ENCODE results near the gene SREK1IP1.

SREK1IP1 gene

DNA sequence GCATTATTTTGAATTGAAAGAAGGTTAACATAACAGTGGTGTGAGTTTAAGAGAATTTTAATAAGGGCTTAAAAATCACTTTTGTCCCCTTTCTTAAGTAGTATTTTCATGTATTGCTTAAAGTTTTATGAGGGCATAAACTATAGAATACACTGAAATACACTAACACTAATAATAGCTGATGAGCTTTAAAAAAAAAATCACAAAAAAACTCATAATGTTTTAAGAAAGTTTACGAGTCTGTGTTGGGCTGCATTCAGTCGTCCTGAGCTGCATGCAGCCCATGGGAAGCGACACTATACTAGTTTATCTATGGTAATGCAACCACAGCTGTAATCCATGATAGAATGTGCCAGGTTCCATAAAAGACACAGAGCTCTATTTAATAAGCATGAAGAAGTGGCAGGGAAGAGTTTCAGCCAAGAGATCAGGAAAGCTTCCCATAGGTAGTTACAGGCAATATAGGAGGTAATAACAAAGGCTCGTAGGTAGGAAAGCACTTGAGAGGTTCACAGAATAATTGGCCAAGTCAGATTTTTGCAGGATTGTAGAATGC is 4.5 kb downstream of the SREK1IP1 start (continued):
- TF ChIP-seq, protein P1, sequence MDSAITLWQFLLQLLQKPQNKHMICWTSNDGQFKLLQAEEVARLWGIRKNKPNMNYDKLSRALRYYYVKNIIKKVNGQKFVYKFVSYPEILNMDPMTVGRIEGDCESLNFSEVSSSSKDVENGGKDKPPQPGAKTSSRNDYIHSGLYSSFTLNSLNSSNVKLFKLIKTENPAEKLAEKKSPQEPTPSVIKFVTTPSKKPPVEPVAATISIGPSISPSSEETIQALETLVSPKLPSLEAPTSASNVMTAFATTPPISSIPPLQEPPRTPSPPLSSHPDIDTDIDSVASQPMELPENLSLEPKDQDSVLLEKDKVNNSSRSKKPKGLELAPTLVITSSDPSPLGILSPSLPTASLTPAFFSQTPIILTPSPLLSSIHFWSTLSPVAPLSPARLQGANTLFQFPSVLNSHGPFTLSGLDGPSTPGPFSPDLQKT (IDR thresholded peaks at IDR 0.05; ENCODE audit: borderline replicate concordance, low read depth, low read length), result no peak
- TF ChIP-seq OSR2 (tag by site-specific recombination; IDR thresholded peaks at IDR 0.05) (peak; percentile 48; the same call in 1 of the 2 replicates), ZBTB17 (tag by site-specific recombination; IDR thresholded peaks at IDR 0.05) (peak; percentile 57)

DNA sequence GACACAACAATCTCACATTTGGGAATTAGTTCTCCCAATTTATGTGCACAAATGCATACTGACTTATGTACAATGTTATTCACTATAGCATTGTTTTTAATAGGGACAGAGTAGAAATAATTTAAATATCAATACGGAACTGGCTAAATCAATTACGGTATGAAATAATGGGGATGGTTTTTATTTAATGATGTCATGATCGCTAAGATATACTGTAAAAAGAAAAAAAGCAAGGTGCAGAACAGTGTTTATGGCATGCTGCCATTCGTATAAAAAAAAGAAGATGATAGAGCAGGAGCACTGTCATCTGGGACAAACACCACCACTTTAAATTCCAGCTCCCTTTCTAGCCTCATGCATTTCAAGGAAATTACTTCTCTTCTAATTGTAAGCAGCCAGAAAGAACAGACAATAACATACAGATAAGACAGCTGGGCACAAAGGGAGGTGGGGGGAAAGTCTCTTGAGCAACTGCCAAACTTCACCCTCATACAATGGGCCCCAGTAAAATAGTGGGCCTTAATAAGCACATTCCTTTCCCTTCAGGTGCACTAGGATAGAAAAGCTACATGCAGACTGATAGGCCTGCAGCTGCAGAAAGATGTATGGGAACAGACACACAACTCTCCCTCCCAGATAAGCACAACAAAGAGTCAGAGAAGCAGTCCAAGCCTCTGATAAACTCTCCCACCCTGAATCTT is 8.4 kb downstream of the SREK1IP1 start:
- no peaks in the 10 kb centered on the region for H3K9me3 ChIP-seq (ENCODE audit: control insufficient read depth, insufficient read depth, low read depth, low read length)
- H3K36me3 ChIP-seq (ENCODE audit: control insufficient read depth in 2 of 2, insufficient read depth in 1 of 2, low read length in 2 of 2), result peaks cover 0 to 21% of the 10 kb centered on the region in 2 experiments; a peak in 2 of 3 replicates
- ChIA-PET POLR2A (no interaction called here), CTCF (no interaction called here)
- no peak overlapping the region for H3K4me3 ChIP-seq (ENCODE audit: low read depth, low read length)
- H3K4me1 ChIP-seq (ENCODE audit: control insufficient read depth, insufficient read depth, low read length), result peaks cover 11% of the 10 kb centered on the region; the same call in 1 of the 2 replicates
- H3K27ac ChIP-seq (ENCODE audit: extremely low read depth, low read depth, low read length), result no peak overlapping the region
- no peak for TF ChIP-seq KLF10 (tag by site-specific recombination; IDR thresholded peaks at IDR 0.05)
- no peak for TF ChIP-seq SP7 (tag by site-specific recombination; IDR thresholded peaks at IDR 0.05)
- TF ChIP-seq ZNF660 (tag by site-specific recombination; IDR thresholded peaks at IDR 0.05), result no peak
- TF ChIP-seq ZFP41 (tag by site-specific recombination; IDR thresholded peaks at IDR 0.05; ENCODE audit: borderline replicate concordance), result no peak
- TF ChIP-seq ZNF747 (tag by site-specific recombination; IDR thresholded peaks at IDR 0.05), result no peak
- no peak for TF ChIP-seq GLIS2 (tag by site-specific recombination; IDR thresholded peaks at IDR 0.05)
- 0 out of 2 replicates have a peak, but pooled peaks have one; percentile 29 for TF ChIP-seq PRDM1 (tag by site-specific recombination; IDR thresholded peaks at IDR 0.05)
- TF ChIP-seq ZBTB8A (tag by site-specific recombination; IDR thresholded peaks at IDR 0.05), result no peak
- TF ChIP-seq, protein P2, sequence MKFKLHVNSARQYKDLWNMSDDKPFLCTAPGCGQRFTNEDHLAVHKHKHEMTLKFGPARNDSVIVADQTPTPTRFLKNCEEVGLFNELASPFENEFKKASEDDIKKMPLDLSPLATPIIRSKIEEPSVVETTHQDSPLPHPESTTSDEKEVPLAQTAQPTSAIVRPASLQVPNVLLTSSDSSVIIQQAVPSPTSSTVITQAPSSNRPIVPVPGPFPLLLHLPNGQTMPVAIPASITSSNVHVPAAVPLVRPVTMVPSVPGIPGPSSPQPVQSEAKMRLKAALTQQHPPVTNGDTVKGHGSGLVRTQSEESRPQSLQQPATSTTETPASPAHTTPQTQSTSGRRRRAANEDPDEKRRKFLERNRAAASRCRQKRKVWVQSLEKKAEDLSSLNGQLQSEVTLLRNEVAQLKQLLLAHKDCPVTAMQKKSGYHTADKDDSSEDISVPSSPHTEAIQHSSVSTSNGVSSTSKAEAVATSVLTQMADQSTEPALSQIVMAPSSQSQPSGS (tag by site-specific recombination; IDR thresholded peaks at IDR 0.05; ENCODE audit: low read depth), result peak; percentile 72
- TF ChIP-seq, protein P3, sequence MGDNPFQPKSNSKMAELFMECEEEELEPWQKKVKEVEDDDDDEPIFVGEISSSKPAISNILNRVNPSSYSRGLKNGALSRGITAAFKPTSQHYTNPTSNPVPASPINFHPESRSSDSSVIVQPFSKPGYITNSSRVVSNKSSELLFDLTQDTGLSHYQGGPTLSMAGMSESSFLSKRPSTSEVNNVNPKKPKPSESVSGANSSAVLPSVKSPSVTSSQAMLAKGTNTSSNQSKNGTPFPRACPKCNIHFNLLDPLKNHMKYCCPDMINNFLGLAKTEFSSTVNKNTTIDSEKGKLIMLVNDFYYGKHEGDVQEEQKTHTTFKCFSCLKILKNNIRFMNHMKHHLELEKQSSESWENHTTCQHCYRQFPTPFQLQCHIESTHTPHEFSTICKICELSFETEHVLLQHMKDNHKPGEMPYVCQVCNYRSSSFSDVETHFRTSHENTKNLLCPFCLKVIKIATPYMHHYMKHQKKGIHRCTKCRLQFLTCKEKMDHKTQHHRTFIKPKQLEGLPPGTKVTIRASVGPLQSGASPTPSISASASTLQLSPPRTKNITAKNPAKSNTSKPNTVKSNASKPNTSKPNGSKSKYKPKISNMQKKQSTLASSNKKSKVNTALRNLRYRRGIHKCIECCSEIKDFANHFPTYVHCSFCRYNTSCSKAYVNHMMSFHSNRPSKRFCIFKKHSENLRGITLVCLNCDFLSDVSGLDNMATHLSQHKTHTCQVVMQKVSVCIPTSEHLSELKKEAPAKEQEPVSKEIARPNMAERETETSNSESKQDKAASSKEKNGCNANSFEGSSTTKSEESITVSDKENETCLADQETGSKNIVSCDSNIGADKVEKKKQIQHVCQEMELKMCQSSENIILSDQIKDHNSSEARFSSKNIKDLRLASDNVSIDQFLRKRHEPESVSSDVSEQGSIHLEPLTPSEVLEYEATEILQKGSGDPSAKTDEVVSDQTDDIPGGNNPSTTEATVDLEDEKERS (tag by site-specific recombination; IDR thresholded peaks at IDR 0.05), result no peak
- TF ChIP-seq SETDB1 (IDR thresholded peaks at IDR 0.05; ENCODE audit: insufficient read length, low read length), result no peak
- TF ChIP-seq GLI4 (tag by site-specific recombination; IDR thresholded peaks at IDR 0.05), result no peak
- no peak for TF ChIP-seq OVOL3 (tag by site-specific recombination; IDR thresholded peaks at IDR 0.05)
- TF ChIP-seq, protein P4, sequence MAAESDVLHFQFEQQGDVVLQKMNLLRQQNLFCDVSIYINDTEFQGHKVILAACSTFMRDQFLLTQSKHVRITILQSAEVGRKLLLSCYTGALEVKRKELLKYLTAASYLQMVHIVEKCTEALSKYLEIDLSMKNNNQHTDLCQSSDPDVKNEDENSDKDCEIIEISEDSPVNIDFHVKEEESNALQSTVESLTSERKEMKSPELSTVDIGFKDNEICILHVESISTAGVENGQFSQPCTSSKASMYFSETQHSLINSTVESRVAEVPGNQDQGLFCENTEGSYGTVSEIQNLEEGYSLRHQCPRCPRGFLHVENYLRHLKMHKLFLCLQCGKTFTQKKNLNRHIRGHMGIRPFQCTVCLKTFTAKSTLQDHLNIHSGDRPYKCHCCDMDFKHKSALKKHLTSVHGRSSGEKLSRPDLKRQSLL (tag by site-specific recombination; IDR thresholded peaks at IDR 0.05), result 0 out of 2 replicates have a peak, but pooled peaks have one; percentile 16
- no peak for TF ChIP-seq SCRT2 (tag by site-specific recombination; IDR thresholded peaks at IDR 0.05)
- TF ChIP-seq, protein P5, sequence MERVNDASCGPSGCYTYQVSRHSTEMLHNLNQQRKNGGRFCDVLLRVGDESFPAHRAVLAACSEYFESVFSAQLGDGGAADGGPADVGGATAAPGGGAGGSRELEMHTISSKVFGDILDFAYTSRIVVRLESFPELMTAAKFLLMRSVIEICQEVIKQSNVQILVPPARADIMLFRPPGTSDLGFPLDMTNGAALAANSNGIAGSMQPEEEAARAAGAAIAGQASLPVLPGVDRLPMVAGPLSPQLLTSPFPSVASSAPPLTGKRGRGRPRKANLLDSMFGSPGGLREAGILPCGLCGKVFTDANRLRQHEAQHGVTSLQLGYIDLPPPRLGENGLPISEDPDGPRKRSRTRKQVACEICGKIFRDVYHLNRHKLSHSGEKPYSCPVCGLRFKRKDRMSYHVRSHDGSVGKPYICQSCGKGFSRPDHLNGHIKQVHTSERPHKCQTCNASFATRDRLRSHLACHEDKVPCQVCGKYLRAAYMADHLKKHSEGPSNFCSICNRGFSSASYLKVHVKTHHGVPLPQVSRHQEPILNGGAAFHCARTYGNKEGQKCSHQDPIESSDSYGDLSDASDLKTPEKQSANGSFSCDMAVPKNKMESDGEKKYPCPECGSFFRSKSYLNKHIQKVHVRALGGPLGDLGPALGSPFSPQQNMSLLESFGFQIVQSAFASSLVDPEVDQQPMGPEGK (tag by site-specific recombination; IDR thresholded peaks at IDR 0.05), result no peak
- TF ChIP-seq BCL11B (tag by site-specific recombination; IDR thresholded peaks at IDR 0.05; ENCODE audit: low read depth), result no peak
- TF ChIP-seq ZNF433 (tag by site-specific recombination; IDR thresholded peaks at IDR 0.05; ENCODE audit: low read depth), result no peak
- TF ChIP-seq ZNF791 (tag by site-specific recombination; IDR thresholded peaks at IDR 0.05), result no peak
- TF ChIP-seq, protein P6, sequence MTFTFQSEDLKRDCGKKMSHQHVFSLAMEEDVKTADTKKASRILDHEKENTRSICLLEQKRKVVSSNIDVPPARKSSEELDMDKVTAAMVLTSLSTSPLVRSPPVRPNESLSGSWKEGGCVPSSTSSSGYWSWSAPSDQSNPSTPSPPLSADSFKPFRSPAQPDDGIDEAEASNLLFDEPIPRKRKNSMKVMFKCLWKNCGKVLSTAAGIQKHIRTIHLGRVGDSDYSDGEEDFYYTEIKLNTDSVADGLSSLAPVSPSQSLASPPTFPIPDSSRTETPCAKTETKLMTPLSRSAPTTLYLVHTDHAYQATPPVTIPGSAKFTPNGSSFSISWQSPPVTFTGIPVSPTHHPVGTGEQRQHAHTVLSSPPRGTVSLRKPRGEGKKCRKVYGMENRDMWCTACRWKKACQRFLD (tag by site-specific recombination; IDR thresholded peaks at IDR 0.05), result no peak
- TF ChIP-seq, protein P7, sequence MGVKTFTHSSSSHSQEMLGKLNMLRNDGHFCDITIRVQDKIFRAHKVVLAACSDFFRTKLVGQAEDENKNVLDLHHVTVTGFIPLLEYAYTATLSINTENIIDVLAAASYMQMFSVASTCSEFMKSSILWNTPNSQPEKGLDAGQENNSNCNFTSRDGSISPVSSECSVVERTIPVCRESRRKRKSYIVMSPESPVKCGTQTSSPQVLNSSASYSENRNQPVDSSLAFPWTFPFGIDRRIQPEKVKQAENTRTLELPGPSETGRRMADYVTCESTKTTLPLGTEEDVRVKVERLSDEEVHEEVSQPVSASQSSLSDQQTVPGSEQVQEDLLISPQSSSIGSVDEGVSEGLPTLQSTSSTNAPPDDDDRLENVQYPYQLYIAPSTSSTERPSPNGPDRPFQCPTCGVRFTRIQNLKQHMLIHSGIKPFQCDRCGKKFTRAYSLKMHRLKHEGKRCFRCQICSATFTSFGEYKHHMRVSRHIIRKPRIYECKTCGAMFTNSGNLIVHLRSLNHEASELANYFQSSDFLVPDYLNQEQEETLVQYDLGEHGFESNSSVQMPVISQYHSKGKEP (tag by site-specific recombination; IDR thresholded peaks at IDR 0.05), result no peak
